Activated CD4-positive, alpha-beta T cell treated with anti-CD3 and anti-CD28 coated beads for 24 hours (primary cell): Measurements from ENCODE around the gene RRP36.

Source experiments
- DNase-seq, 2 donors: peaks; one replicate each; pipeline ENCODE4 v3.0.0-alpha.2; 2020; ENCODE audit warnings: low read depth in 2 of 2

Gene RRP36

DNA sequence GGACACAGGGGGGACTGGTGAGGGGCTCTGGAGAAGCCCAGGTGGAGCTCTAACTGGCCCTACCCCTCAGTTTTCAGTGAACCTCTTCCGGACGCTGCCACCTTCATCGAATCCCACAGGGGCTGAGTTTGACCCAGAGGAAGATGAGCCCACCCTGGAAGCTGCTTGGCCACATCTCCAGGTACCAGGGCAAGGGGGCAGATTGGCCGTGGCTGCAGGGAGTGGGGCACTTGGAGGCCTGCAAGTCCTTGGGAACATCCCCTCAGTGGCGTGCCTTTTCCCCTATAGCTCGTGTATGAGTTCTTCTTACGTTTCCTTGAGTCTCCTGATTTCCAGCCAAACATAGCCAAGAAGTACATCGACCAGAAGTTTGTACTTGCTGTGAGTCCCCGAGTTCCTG is 14.3 kb upstream of the RRP36 start:
- no peak for DNase-seq

DNA sequence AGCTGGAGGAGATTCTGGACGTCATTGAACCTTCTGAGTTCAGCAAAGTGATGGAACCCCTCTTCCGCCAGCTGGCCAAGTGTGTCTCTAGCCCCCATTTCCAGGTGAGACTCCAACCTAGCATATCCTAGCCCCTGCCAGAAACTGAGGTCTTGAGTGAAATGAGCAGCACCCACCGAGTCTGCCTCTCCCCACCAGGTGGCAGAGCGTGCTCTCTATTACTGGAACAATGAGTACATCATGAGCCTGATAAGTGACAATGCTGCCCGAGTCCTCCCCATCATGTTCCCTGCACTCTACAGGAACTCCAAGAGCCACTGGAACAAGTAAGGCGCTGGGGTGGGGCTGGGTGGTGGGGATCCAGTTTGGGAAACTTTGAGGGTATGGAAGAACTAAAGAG is 12.3 kb upstream of the RRP36 start:
- DNase-seq, result no peak

DNA sequence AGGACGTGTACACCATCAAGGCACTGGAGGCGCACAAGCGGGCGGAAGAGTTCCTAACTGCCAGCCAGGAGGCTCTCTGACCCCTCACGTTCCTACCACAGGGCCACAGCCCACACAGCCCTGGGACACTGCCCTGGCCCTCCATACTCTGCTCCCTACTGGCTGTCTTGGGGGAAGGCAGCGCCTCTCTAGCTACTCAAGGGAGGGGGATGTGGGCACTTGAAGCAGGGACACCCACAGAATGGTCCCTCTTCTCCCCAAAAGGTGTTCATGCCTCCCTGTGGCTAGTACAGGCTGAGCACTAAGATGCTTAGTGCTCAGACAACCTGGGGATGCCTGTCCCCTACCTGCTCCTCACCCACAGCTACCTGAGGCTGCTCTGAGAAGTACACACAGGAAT is 10.2 kb upstream of the RRP36 start:
- no peak for DNase-seq

DNA sequence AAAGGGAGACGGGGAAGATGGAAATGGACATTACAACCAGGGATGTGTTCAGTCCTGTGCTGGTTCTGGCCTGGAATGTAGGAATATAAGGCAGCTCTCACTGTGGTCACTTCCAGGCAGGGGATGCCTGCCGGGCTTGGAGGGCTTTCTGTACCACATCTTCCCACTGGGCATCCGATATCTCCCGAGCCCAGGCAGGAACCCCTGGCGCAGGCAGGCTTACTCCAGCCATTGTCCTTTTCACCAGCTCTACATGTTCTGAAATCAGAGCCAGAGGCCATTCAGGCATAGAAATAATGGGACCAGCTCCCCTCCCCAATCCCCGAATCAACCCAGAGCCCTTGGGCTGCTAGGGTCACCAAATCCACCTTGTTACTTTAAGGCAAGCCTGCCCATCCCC is 9.1 kb upstream of the RRP36 start:
- no peak for DNase-seq

DNA sequence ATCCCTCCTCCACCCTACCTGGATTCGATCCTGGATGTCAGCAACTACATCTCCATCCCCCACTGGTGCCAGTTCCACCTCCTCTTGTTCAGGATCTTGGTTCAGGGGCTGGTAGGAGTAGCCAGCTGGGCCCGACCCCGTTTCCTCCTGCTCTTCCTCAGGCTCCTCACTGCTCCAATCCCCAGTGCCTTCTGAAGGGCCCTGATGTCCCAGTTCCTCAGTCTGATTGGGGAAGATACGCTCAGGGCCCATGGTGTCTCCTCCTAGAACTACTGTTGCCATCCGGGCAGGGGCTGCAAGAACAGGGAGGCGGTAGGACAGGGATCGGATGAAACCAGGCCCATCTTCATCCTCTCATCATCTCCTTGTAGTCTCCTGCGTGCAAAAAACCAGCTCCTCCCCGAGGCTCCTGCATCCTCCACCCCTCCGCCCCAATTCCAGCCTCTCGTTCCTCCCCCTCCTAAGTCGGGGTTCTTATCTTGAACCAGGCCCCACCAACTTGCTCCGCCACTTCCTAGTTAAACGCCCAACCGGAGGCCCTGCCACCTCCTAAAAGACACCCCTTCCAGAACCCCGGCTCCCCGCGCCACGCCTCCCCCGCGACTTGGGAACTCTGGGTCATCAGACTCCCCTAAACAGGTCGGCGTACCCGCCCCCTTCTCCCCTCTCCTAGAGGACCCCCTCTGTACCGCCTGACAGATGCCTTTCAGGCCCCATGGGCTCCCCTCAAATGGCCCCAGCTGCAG is 8.2 kb upstream of the RRP36 start:
- DNase-seq, result no peak

DNA sequence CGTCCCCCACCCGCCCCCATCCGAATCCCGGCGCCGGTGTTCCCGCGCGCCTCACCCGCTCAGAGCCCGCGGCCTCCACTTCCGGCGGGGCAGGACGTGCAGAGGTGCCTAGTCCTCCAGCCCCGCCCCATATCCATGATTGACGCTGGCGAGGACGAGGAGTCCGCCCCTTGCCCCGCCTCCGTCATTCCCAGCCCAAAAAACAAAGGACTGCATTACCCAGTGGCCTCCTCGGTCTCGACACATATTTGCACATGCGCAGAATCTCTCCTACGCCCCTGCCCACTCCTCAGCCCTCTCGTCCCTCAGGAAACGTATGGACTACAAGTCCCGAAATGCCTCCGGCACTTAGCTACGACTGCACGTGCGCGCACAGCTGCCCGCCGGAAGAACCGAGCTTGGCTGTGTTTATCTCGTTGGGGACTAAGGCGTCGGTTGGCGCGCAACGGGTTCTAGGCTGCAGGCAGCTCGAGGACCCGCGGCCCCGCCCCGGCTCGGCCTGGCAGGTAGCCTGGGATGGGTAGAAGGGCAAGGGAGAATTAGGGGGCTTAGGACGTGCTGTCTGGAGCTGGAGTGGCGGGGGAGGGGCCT is 7.5 kb upstream of the RRP36 start, which contains the start of the genes KLHDC3 and MEA1:
KLHDC3 (plus strand) TSS at position 407 of the 591 bp plus-strand sequence. CDS start 2,944 bp downstream, outside the sequence.
MEA1 (minus strand) TSS at position 104 of the 591 bp plus-strand sequence. CDS start 133 bp downstream, outside the sequence.
- DNase-seq, result peak; percentile 98

DNA sequence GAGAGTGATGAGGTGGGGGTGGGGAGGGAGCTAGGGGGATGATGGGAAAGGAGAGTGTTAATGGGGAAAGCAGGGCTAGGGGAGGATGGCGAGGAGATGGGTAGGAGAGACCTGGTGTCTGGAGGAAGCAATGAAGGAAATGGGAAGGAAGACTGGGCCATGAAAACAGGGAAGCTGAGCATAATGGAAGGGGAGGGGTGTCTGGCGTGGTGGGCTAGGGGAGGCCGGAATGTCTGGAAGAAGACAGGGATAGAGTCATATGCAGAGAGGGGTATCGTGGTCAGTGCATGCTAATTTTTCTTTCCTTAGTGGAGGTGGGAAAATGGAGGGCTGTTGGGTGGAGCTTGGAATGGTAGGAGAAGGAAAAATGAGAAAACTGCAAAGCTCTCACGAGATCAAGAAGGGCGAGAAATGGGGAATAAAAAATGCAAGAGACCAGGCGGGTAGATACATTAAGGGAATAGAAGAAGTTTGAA is 7.0 kb upstream of the RRP36 start:
- no peak for DNase-seq

DNA sequence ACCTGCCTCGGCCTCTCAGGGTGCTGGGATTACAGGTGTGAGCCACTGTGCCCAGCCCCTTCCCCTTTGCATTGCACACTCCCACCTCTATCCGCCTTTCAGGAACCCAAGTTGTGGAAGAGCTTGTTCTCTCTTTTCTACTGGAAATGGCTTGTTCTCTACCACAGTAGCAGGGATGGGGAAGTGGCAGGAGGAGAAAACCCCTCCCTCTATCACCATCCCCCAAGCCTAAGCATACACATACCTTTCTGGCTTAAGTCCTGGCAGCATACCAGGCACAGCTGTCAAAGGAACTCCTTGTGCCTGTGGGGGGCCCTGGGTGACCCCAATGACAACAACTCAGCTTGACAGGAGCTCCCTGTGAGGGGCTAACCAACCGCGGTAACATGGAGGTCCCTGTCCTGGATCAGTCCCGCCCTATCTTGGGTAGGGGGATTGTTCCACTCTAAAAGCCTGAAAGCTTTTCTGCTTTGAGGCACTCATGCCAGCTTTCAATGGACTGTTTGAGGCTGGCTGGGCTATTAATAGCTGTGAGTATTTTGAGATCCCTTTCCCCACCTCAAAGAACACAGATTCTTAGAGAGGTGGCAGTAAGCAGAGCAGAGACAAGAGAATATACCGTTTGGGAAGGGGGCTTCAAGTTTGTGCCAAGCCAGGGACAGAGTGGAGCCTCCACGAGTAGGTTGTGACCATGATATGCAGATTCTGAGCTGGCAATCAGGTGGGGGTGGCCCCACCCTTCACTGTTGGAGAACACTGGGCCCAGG is 5.1 kb upstream of the RRP36 start:
- no peak for DNase-seq

DNA sequence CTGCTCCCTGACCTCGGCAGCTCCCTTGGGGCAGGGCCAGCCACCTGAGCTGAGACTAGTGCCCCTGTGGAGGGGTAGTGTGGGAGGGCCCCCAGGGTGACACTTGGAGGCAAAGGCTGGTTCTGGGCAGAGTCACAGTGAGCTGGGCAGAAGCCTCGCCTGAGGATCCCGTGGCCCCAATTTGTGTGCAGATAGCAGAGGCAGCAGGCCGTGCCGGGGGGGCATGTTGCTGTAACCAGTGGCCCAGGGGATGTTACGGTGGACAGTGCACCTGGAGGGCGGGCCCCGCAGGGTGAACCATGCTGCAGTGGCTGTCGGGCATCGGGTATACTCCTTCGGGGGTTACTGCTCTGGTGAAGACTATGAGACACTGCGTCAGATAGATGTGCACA is 4.5 kb upstream of the RRP36 start:
- DNase-seq, result no peak

DNA sequence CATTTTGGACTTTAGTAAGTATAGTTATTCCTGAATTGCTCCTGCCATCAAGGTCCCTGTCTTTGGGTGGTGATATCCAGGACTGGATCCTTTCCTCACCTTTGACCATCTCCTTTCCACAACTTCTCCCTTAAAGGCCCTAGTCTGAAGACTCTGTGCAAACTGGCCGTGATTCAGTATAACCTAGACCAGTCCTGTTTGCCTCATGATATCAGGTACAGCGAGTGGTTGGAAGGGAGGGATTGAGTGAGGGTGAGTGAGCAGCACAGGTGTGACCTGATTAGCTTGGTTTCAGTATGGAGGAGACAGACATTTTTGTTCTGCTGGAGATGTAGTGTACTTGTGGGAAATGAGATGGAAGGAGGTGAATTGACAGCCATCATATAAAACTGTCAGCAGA is 2.3 kb upstream of the RRP36 start:
- DNase-seq, result no peak

DNA sequence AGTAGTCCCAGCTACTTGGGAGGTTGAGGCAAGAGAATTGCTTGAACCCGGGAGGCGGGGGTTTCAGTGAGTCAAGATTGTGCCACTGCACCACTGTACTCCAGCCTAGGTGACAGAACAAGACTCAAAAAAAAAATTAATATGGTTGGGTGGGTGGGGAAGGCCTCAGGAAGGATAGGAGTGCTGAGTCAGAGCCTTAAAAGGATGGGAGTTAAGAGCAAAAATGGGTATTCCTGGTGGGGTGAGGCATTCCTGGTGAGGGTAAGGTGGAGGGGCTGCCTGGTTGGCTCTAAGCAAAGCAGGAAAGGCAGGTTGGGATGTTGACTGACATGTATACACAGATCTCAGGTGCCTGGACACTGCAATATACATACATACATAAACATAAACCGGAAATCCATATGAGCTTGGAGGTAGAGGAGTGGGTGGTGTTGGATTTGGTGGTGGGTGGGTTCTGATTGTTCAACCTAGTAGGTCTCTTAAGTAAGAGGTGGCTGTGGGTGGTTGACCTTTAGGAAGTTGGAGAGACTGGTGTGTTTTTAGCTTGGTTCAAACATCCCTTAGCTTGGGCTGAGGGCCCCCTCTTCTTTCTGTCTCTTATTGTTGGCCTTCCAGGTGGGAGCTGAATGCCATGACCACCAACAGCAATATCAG is 1.2 kb upstream of the RRP36 start:
- no peak for DNase-seq

DNA sequence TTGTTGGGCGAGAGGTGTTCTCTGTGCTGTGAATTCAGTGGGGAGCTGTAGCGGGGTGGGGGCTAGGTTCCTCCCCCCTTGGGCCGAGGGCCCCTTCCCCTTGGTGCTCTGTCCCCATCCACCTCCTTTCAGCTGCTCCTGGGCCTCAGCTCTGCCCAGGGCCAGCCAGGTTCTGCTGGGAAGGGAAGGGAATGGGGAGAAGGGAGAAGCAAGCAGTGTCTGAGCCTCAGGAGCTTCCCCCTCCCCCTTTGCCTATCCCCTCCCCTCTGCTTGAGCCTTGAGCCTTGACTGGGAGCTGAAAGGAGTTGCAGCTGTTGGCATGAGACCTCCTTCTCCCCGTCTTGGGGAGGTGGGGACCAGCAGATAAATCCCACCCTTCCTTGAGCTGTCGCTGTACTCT is 576 bp upstream of the RRP36 start:
- no peak for DNase-seq

DNA sequence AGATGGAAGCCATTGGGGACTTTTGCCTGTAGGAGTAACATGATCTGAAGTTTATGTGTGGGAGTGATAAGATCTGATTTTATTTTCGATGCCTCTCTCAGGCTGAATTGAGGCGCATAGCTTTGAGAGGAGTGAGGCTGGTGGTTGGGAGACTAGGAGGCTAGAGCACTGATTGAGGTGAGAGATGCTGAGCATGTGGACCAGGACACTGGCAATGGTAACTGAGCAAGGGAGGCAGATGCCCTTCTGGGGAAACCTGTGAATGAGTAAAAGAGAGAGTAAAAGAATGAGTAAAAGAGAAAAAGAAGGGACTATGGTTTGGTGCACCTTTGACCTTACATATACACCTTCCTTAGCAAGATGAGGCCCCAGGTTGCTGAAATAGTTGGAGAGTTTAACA is 3.0 kb downstream of the RRP36 start:
- DNase-seq, result no peak

DNA sequence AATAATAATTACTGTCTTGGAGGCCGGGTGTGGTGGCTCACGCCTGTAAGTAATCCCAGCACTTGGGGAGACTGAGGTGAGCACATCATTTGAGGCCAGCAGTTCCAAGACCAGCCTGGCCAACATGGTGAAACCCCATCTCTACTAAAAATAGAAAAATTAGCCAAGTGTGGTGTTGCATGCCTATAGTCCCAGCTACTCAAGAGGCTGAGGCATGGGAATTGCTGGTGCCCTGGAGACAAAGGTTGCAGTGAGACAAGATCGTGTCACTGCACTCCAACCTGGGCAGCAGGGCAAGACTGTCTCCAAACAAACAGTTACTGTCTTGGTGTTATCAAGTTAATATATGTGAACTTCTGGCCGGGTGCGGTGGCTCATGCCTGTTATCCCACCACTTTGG is 4.9 kb downstream of the RRP36 start:
- DNase-seq, result no peak

DNA sequence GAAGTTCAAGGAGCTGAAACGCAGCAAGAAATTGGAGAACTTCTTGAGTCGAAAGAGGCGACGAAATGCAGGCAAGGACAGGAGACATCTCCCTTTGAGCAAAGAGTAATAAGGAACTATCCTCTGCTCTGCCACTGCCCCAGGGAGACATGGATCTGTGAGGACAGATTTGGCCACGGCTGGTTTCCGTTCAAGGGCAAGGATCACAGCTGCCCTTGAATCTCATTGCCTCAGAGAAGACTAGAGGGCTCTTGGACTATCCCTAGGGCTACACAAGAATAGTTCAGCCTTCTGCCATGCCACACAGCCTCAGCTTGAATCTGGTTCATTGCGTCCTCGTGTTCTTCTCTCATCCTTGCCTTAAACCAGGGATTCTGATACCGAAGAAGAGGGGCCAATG is 7.7 kb downstream of the RRP36 start:
- DNase-seq, result no peak

DNA sequence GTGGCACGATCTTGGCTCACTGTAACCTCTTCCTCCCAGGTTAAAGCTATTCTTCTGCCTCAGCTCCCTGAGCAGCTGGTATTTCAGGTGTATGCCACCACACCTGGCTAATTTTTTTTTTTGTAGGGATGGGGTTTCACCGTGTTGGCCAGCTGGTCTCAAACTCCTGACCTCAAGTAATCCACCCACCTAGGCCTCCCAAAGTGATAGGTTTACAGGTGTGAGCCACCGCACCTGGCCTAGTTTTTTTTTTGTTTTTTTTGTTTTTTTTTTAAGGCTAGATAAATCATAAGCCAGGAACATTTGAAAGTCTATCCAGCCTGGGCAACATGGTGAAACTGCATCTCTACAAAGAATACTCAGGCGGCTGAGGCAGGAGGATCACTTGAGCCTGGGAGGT is 10.9 kb downstream of the RRP36 start:
- DNase-seq, result no peak

DNA sequence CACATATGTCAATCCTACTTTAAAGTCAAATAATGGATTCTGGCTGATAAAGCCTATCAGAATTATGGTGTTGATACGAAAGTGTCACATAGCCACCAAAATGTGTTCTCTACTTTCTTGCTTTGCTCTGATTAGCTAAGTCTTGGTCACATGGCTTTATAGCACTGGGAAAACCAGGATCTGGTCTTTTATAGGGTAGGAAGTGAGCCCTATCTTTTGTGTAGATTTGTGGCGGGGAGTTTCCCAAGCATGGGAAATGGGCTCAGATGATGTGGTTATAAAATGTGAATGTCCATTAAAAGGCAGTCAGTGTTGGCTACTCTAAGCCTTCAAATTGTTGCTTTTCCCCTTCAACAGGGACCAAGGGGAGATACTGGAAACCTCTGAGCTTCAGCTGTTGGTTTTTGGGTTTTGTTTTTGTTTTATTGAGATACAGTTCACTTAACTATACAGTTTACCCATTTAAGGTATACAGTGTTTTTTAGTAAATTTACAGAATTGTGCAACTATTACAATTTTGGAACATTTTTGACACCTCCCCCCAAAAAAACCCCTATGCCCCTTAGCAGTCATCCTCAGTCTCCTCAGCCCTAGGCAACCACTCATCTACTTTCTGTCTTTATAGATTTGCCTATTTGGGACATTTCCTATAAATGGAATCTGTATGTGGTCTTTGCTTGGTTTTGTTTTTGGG is 12.2 kb downstream of the RRP36 start:
- no peak for DNase-seq

DNA sequence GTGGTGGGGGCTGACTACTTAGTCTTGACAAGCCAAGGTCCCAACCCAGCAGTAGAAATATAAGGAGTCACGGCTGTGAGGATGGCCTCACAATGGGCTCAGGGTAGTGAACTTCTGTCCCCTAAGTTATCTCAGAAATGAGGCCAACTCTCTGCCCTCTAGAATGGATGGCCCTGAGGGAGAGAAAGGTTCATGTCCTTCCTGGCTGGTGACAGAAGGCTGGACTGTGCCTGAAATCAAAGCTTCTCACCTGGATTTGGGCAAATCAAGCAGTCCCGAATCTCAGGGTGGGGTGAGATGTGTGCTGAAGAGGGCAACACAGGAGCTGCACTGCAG is 12.7 kb downstream of the RRP36 start:
- no peak for DNase-seq

DNA sequence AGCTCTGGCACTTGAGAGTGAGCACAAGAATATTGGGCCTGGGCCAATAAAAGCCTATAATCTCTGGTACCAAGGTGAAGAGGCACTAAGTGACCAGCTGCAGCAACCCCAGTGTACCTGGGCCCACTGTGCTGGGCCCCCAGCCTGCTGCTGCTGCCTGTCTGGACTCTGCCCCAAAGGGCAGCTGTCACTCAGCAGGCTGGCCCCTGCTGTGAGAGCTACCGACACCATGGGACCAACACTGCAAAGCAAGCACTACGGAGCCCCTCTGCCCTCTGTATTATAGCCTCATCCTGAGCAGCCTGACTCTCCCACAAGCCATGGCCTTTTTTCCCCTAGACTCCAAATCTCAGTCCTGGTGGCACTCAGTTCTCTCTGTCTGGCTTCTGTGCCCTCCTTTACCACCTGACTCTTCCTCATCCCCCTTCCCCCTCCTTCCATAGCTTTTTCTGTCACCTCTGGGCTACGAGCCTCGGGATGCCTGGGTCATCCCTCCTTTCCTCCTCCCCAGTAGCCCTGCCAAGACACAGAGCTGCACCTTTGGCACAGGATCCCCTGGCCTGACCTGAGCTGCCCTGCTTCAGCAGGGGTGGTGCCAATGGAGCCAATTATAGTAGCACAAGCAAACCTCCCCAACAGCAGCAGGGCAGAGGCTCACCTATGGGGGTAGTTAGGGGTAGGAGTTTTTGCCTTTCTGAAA is 14.2 kb downstream of the RRP36 start:
- DNase-seq, result no peak

DNA sequence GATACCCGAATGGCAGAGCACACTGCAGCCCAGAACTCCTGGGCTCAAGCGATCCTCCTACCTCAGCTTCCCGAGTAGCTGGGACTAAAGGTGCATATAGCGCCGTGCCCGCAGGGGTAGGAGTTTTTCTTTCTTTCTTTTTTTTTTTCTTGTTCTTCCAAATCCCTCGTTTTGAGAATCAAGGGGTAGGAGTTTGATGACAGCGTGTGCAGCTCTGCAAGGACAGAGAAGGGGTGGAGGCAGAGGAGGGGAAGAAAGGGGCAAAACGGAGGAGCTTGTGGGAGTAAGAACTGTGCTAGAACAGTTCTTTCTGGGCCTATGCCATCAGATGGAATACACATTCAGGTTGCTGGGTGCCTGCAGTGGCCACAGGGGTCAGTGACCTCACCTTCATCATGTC is 15.3 kb downstream of the RRP36 start:
- DNase-seq, result no peak

DNA sequence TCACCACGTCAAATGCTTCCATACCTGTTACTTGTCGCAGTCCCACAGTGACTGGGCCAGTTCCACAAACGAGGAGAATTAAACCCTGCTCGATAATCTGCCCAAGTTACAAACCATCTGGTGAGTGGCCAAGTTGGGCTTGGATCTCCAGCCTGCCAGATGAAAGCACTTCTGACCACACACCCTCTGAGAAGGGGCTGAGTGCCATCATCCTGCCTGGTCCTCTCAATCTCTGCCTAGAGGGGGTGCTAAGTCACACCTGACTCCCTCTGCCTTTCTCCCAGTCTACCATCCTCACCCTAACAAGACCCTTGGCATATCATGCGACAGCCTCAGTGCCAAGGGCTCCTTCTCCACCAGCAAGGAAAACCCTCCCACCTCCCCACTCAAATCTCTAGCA is 15.8 kb downstream of the RRP36 start:
- no peak for DNase-seq
